Mesendoderm (in vitro differentiated cells): ENCODE measurements around the gene FKBP14.

Experiments used
- DNase-seq: peaks from one replicate; pipeline ENCODE4 v3.0.0; 2013
- H2AK5ac ChIP-seq: 2 replicates; pipeline ENCODE4 v1.6.1; 2013; ENCODE audit warnings: low read length, inconsistent platforms
- H2BK120ac ChIP-seq: 2 replicates; pipeline ENCODE4 v1.6.1; 2013; ENCODE audit warnings: low read depth, mild to moderate bottlenecking, low read length, moderate library complexity, mixed read lengths
- H2BK15ac ChIP-seq: replicated peaks from 2 replicates; pipeline ENCODE4 v1.6.1; 2013; ENCODE audit warnings: low read depth, mild to moderate bottlenecking, moderate library complexity
- H2BK5ac ChIP-seq: 2 replicates; pipeline ENCODE4 v1.6.1; 2013; ENCODE audit warnings: low read length, inconsistent platforms
- H3K18ac ChIP-seq: 2 replicates; pipeline ENCODE4 v1.6.1; 2013; ENCODE audit warnings: mild to moderate bottlenecking, low read length, mixed read lengths
- H3K23ac ChIP-seq: one replicate; pipeline ENCODE4 v1.6.1; 2013; ENCODE audit warnings: low read length
- H3K27ac ChIP-seq: 2 replicates; pipeline ENCODE4 v1.5.1; 2013; ENCODE audit warnings: low read depth, mild to moderate bottlenecking, inconsistent platforms, low read length, moderate library complexity
- H3K27me3 ChIP-seq: 2 replicates; pipeline ENCODE4 v1.6.1; 2013; ENCODE audit warnings: low read length, control low read depth, mild to moderate bottlenecking, inconsistent platforms; ENCODE audit not compliant: insufficient read depth, poor library complexity
- H3K36me3 ChIP-seq: 2 replicates; pipeline ENCODE4 v1.6.1; 2013; ENCODE audit warnings: low read length, inconsistent platforms; ENCODE audit not compliant: control insufficient read depth, insufficient read depth
- H3K4ac ChIP-seq: one replicate; pipeline ENCODE4 v1.6.1; 2013; ENCODE audit warnings: low read depth, mild to moderate bottlenecking, low read length, moderate library complexity
- H3K4me1 ChIP-seq: 2 replicates; pipeline ENCODE4 v1.6.1; 2013; ENCODE audit warnings: low read depth, low read length, inconsistent platforms; ENCODE audit not compliant: control insufficient read depth
- H3K4me2 ChIP-seq: 2 replicates; pipeline ENCODE4 v1.6.1; 2013; ENCODE audit warnings: low read length
- H3K4me3 ChIP-seq: 2 replicates; pipeline ENCODE4 v1.5.1; 2013; ENCODE audit warnings: mild to moderate bottlenecking, low read length
- H3K56ac ChIP-seq: one replicate; pipeline ENCODE4 v1.6.1; 2013; ENCODE audit warnings: low read length
- H3K79me1 ChIP-seq: 2 replicates; pipeline ENCODE4 v1.6.1; 2013; ENCODE audit warnings: low read length, inconsistent platforms
- H3K79me2 ChIP-seq: 2 replicates; pipeline ENCODE4 v1.6.1; 2013; ENCODE audit warnings: mild to moderate bottlenecking, low read length; ENCODE audit not compliant: control insufficient read depth, insufficient read depth
- H3K9ac ChIP-seq: 2 replicates; pipeline ENCODE4 v1.6.1; 2013; ENCODE audit warnings: low read length, inconsistent platforms
- H4K5ac ChIP-seq: one replicate; pipeline ENCODE4 v1.6.1; 2013; ENCODE audit warnings: low read length
- H4K8ac ChIP-seq: one replicate; pipeline ENCODE4 v1.6.1; 2013; ENCODE audit warnings: low read depth, mild to moderate bottlenecking, control low read depth, low read length, moderate library complexity
- WGBS: extraction: QIAGEN DNeasy Blood & Tissue Kit; methylation state at CpG from one replicate; pipeline ENCODE4 v1.1.7; 2013; ENCODE audit warnings: low lambda C conversion rate, missing lambda C conversion rate; ENCODE audit not compliant: insufficient coverage; ENCODE audit errors: extremely low coverage; 5-methylcytosine and 5-hydroxymethylcytosine counted together

Gene FKBP14

DNA sequence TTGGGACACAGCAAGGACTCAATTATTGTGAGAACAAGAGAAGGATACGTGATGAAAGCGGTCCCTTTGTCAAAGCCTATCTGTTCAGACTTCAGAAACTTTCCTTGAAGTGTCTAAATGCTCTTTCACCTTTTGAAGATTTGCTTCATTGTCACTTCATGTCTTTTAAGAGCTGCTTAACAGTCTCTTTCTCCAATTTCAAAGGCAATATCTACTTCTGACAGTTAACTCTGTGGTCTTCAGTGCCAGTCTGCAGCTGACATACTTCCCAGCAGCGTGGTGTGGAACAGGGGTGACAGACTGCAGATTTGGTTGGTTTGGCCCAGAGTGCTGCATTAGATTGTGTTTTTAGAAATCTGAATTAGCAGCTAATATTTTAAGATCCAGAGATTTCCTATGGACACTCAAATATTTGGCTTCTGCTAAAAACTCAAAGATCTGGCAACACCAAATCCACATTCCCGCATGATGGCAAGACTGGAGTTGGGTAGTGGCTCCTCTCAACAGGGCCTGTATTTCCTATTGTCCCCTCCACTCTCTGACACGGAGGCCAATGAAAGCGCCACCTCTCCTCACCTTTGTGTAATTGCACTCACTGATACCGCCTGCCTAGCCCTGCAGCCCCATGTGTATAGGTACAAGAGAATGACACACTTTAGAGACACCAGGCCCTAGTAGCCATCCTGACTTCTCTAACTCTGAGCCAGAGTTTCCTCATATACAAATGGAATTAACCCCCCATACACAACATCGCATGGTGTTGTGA lies 48.4 kb downstream of the FKBP14 start:
- Histone ChIP-seq H3K27ac (no peak overlapping the region), H2AK5ac (no peak overlapping the region), H3K56ac (no peak overlapping the region), H3K9ac (no peak overlapping the region), H3K4me1 (peaks cover 4% of the 10 kb centered on the region), H2BK5ac (no peak overlapping the region), H3K4me2 (no peak overlapping the region), H3K18ac (no peak overlapping the region), H4K8ac (no peak overlapping the region), H3K4ac (no peak overlapping the region), H2BK15ac (no peak overlapping the region), H3K23ac (no peak overlapping the region), H3K27me3 (no peaks in the 10 kb centered on the region), H3K4me3 (no peak overlapping the region), H4K5ac (no peak overlapping the region), H3K79me1 (peaks cover 17% of the 10 kb centered on the region), H3K79me2 (peaks cover 38% of the 10 kb centered on the region), H3K36me3 (no peaks in the 10 kb centered on the region), H2BK120ac (no peak overlapping the region)
- DNase-seq = peak; percentile 90
- WGBS = no CpG with 5 or more reads among the region's 8 CpGs

DNA sequence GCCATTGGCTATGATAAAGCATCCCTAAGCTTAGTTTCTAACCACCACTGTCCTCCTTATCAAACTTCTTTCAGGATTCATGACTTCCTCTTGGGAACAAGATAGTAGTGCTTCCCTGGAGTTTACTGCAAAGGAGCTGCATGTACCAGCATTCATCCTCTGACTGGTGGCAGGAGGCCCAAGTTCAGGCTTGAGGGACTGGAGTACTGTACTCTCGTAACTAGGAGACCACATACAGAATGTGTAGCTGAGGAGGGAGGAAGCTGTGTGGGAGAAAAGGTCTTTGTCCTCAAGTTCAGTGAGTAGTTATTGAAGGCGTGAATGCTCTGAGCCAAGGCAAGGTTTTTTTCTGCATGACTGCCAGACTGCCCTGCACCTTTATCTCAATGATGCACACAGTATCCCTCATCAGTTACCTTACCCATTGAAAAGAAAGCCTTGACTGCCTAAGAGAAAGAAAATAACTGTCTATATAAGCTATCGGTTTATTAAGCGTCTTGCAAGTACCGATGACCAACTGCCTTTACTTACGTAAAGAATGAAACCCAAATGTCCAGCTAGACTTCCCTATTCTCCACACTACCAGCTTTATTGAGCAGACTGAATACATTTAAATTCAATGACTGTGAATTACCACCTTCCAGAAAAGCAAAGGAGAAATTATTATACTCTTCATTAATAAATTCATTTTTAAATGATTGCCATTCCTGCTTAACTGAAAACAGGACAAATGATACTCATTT lies 49.7 kb downstream of the FKBP14 start:
- Histone ChIP-seq H3K18ac (no peak overlapping the region), H3K79me1 (peaks cover 20% of the 10 kb centered on the region), H3K4me2 (no peak overlapping the region), H2BK5ac (no peak overlapping the region), H3K79me2 (peaks cover 38% of the 10 kb centered on the region), H2BK15ac (no peak overlapping the region), H3K4me1 (peaks cover 4% of the 10 kb centered on the region), H3K4me3 (no peak overlapping the region), H3K36me3 (no peaks in the 10 kb centered on the region), H4K8ac (no peak overlapping the region), H2BK120ac (no peak overlapping the region), H4K5ac (no peak overlapping the region), H3K23ac (no peak overlapping the region), H3K4ac (no peak overlapping the region), H3K27me3 (no peaks in the 10 kb centered on the region), H3K56ac (no peak overlapping the region), H3K9ac (no peak overlapping the region), H3K27ac (no peak overlapping the region), H2AK5ac (no peak overlapping the region)
- no CpG with 5 or more reads among the region's 6 CpGs for WGBS
- DNase-seq = peak; percentile 44

DNA sequence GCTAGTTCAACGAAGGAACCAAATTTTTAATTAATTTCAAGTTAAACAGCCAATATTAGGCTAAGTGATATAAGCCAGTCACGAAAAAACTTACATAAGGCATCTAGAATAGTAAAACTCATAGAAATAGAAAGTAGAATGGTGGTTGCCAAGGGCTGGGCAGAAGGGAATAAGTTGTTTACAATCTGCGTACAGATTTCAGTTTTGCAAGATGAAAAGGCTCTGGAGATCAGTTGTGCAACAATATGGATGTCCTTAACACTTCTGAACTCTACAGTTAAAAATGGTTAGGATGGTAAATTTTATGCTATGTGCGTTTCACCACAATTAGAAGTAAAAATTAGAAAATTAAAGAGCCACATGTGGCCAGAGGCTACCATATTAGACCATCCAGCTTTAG lies 50.2 kb downstream of the FKBP14 start:
- Histone ChIP-seq H4K5ac (no peak overlapping the region), H3K36me3 (no peaks in the 10 kb centered on the region), H2BK5ac (no peak overlapping the region), H3K18ac (no peak overlapping the region), H2BK120ac (no peak overlapping the region), H3K4me2 (no peak overlapping the region), H3K27me3 (no peaks in the 10 kb centered on the region), H3K4me1 (peaks cover 4% of the 10 kb centered on the region), H3K56ac (no peak overlapping the region), H3K4ac (no peak overlapping the region), H3K4me3 (no peak overlapping the region), H3K9ac (no peak overlapping the region), H3K27ac (no peak overlapping the region), H2AK5ac (no peak overlapping the region), H2BK15ac (no peak overlapping the region), H3K23ac (no peak overlapping the region), H4K8ac (no peak overlapping the region), H3K79me2 (peaks cover 34% of the 10 kb centered on the region), H3K79me1 (peaks cover 20% of the 10 kb centered on the region)
- DNase-seq = no peak
- no CpG with 5 or more reads among the region's 4 CpGs for WGBS

DNA sequence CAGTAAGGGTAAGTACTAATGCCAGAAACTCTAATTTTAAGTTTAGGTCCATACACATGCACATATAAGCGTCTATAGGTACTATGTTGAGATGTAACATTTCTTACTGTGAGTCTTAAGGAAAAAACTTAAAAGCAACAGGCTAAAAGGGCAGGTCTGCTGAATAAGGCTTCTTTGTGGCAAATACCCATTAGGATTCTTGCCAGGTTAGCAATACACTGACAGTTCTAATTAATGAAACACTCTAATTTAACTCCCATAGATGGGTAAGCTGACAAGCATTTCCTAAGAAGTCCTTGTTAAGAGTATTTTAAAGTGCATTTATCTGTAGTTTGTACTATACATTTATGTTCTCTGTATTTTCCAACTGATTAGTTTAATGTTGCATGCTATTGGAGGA lies 50.9 kb downstream of the FKBP14 start:
- no peak overlapping the region for H2AK5ac ChIP-seq
- no peak overlapping the region for H3K4ac ChIP-seq
- H3K27ac ChIP-seq = no peak overlapping the region
- H3K79me1 ChIP-seq = peaks cover 20% of the 10 kb centered on the region
- H4K5ac ChIP-seq = no peak overlapping the region
- no peak overlapping the region for H3K9ac ChIP-seq
- no peak overlapping the region for H2BK120ac ChIP-seq
- H3K4me3 ChIP-seq = no peak overlapping the region
- no peak overlapping the region for H4K8ac ChIP-seq
- no peak overlapping the region for H3K18ac ChIP-seq
- H3K4me1 ChIP-seq = peaks cover 4% of the 10 kb centered on the region
- whole genome bisulfite sequencing = no CpG with 5 or more reads among the region's 1 CpG
- no peak overlapping the region for H3K23ac ChIP-seq
- H3K27me3 ChIP-seq = no peaks in the 10 kb centered on the region
- no peak overlapping the region for H3K4me2 ChIP-seq
- peaks cover 34% of the 10 kb centered on the region for H3K79me2 ChIP-seq
- no peaks in the 10 kb centered on the region for H3K36me3 ChIP-seq
- no peak overlapping the region for H3K56ac ChIP-seq
- H2BK5ac ChIP-seq = no peak overlapping the region
- DNase-seq = no peak
- no peak overlapping the region for H2BK15ac ChIP-seq

DNA sequence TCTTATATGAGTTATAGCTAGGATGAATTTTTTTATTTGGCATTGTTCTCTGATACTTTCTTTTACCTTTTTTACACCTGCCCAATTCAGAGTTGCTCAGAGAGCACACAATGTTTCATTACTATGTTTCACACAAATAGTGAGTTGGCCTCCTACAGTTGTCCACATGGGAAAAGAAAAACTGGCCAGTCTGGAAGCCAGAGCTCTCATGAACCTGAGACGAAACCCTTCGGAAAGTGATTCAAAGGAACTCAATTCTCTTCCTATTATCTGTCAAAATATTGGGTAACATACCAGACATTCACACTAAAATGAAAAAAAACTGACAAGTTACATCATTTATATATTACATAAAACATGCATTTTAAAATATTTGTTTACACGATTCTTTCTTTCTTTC lies 52.2 kb downstream of the FKBP14 start:
- Histone ChIP-seq H2AK5ac (no peak overlapping the region), H3K4me3 (no peak overlapping the region), H3K56ac (no peak overlapping the region), H2BK120ac (no peak overlapping the region), H4K8ac (no peak overlapping the region), H3K4me2 (no peak overlapping the region), H3K23ac (no peak overlapping the region), H2BK5ac (no peak overlapping the region), H3K4me1 (peaks cover 4% of the 10 kb centered on the region), H3K79me2 (peaks cover 37% of the 10 kb centered on the region), H3K18ac (no peak overlapping the region), H2BK15ac (no peak overlapping the region), H4K5ac (no peak overlapping the region), H3K27me3 (no peaks in the 10 kb centered on the region), H3K36me3 (no peaks in the 10 kb centered on the region), H3K79me1 (peaks cover 21% of the 10 kb centered on the region), H3K9ac (no peak overlapping the region), H3K4ac (no peak overlapping the region), H3K27ac (no peak overlapping the region)
- WGBS = no CpG with 5 or more reads among the region's 3 CpGs
- no peak for DNase-seq
